DMS153 (cell line): ENCODE data around the gene NEGR1.

ENCODE experiments used
- DNase-seq: peaks from one replicate; lab custom pipeline; 2025; lab: John Stamatoyannopoulos, UW

The NEGR1 gene

DNA sequence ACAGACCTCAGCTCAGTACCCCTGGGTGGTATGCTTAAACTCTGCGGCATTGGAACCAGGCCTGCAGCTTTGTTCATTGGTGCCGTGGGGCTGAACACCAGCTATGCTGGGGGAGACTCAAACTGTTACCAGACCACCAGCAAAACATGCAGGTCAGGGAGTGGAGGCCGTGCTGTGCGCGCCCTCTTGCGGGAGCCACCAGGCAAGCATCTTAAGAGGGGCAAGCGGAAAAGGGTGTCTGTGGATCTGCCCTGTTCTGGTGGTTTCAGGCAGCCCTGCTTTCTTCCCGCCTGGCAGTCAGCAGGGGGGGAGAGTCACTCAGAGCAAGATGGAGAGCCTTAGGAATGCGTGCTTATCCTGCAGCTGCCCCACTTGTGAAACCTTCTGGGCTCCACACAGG, 924.6 kb downstream of the NEGR1 start:
- no peak for DNase-seq

DNA sequence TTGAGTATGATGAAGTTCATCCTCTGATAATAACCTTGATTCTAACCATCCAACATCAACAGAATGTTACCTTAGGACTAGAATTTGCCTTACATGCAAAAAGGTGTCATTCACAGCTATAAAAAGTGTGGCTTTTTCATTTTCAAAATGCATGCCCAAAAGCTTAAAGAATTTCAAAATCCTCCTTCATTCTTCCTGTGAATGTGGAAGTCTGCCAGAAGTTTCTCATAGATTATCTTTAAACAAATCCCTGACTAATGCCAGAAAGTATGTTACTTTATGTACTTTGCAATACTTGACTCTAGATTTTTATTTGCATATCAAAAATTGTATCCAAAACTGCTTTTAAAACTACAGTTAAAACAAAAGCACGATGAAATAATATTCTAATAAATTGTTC, 930.9 kb downstream of the NEGR1 start:
- no peak for DNase-seq

DNA sequence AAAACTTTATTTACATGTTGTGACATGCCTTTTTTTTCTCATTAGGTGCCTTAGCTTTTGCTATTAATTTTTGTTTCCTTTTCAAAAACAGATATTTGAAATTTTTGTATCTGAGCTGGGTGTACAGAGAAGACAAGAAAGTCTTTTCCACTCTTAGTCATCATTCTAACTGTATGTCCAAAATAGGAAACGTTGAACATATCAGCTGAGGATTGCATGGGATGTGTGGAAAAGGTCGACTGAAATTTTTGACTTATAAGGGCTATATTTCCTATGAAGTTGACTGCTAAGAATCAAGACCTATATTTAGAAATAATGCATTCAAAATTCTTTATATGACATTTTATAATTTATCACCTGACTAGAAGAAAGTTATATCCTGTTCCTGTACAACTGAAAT, 931.5 kb downstream of the NEGR1 start:
- DNase-seq: no peak

DNA sequence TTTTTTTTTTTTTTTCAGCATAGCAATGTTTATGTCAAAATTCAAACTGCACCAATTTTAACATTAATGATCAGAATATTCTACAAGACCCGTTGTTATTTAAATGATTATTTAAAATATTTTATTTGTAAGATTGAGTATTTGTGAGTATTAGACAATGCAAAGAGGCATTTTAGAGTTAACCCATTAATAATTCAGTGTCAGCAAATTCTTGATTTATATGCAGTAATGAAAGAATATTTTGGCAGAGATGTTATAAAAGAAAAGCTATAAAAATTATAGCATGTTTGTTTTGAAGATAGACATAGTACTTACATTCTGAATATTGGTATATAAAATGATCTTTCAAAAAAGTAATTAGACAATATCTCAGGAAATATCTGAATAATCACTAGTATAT, 932.0 kb downstream of the NEGR1 start:
- no peak for DNase-seq
